Hepatocyte (in vitro differentiated cells): ENCODE results near the gene DDX54. TPM values are rescaled to one million over a fixed set of nuclear protein-coding genes. Genes with fewer than 3 reads are reported as not detected.

Experiments
- DNase-seq: peaks from one replicate; pipeline ENCODE4 v3.0.0-alpha.2; 2016; ENCODE audit warnings: low spot score
- H2AFZ ChIP-seq: fragments of 200-600 bp; sonication (generic); 2 replicates; pipeline ENCODE4 v1.6.0; 2016; ENCODE audit warnings: antibody characterized with exemption, mild to moderate bottlenecking
- H3K27ac ChIP-seq: fragments of 200-600 bp; sonication (generic); 2 replicates; pipeline ENCODE4 v1.5.1; 2016; ENCODE audit warnings: mild to moderate bottlenecking
- H3K27me3 ChIP-seq: fragments of 200-600 bp; sonication (generic); 2 replicates; pipeline ENCODE4 v1.6.1; 2016
- H3K36me3 ChIP-seq: fragments of 200-600 bp; sonication (generic); replicated peaks from 2 replicates; pipeline ENCODE4 v1.5.1; 2016; ENCODE audit warnings: low read depth; ENCODE audit not compliant: insufficient read depth
- H3K4me1 ChIP-seq: fragments of 200-600 bp; sonication (generic); 2 replicates; pipeline ENCODE4 v1.5.1; 2016; ENCODE audit warnings: mild to moderate bottlenecking, moderate library complexity; ENCODE audit not compliant: insufficient read depth
- H3K4me2 ChIP-seq: fragments of 200-600 bp; sonication (generic); 2 replicates; pipeline ENCODE4 v1.6.0; 2016
- H3K4me3 ChIP-seq: fragments of 200-600 bp; sonication (generic); 2 replicates; pipeline ENCODE4 v1.5.1; 2016; ENCODE audit warnings: mild to moderate bottlenecking
- H3K79me2 ChIP-seq: fragments of 200-600 bp; sonication (generic); 2 replicates; pipeline ENCODE4 v1.6.0; 2017; ENCODE audit warnings: mild to moderate bottlenecking
- H3K9me2 ChIP-seq: fragments of 200-600 bp; sonication (generic); replicated peaks from 2 replicates; pipeline ENCODE4 v1.6.0; 2017; ENCODE audit warnings: mild to moderate bottlenecking; ENCODE audit not compliant: insufficient read depth
- H3K9me3 ChIP-seq: fragments of 200-600 bp; sonication (generic); 2 replicates; pipeline ENCODE4 v1.5.1; 2016; ENCODE audit warnings: low read depth, mild to moderate bottlenecking
- H4K20me1 ChIP-seq: fragments of 200-600 bp; sonication (generic); 2 replicates; pipeline ENCODE4 v1.6.0; 2016; ENCODE audit warnings: mild to moderate bottlenecking; ENCODE audit not compliant: insufficient read depth, poor library complexity, severe bottlenecking
- CTCF ChIP-seq: fragments of 200-600 bp; sonication (generic); IDR thresholded peaks from 2 replicates; pipeline ENCODE4 v1.5.1; 2016; ENCODE audit warnings: antibody characterized with exemption, mild to moderate bottlenecking; ENCODE audit not compliant: poor library complexity
- EZH2 ChIP-seq: fragments of 200-600 bp; sonication (generic); IDR thresholded peaks from 2 replicates; pipeline ENCODE4 v1.6.1; 2016; ENCODE audit warnings: antibody characterized with exemption, mild to moderate bottlenecking, borderline replicate concordance
- EZH2phosphoT487 ChIP-seq: fragments of 200-600 bp; sonication (generic); IDR thresholded peaks from one replicate; pipeline ENCODE4 v1.6.1; 2018; ENCODE audit warnings: antibody characterized with exemption, mild to moderate bottlenecking, low read depth, moderate library complexity; ENCODE audit not compliant: unreplicated experiment, severe bottlenecking
- WGBS: methylation state at CpG from one replicate; pipeline ENCODE4 v1.1.6; 2016; ENCODE audit warnings: low lambda C conversion rate; ENCODE audit errors: missing lambda C conversion rate; 5-methylcytosine and 5-hydroxymethylcytosine counted together
- polyA plus RNA-seq: library from polyadenylated mRNA; unstranded; fragments of >200 nt; fragmentation: Nextera tagmentation; extraction: Ambion mirVana; gene quantifications from 2 replicates; pipeline ENCODE4 v1.2.1, GENCODE V29; 2016
- total RNA-seq: library from RNA; depleted of rRNA; stranded (reverse); fragments of >200 nt; gene quantifications from 2 replicates; pipeline ENCODE4 v1.2.3, GENCODE V29; 2014

The DDX54 gene
- total and polyA plus RNA-seq, 2 experiments from 2014 or later = 37.8 to 52.6 TPM

GRCh38 chr12:113140706-113141105, 44.6 kb downstream of the DDX54 start:
- no peaks in the 10 kb centered on the region for H3K9me3 ChIP-seq
- 86% methylated on average over 7 of the region's 7 CpGs for WGBS
- H3K27me3 ChIP-seq = peaks cover 13% of the 10 kb centered on the region
- no peaks in the 10 kb centered on the region for H3K4me1 ChIP-seq
- no peaks in the 10 kb centered on the region for H3K79me2 ChIP-seq
- H3K4me3 ChIP-seq = no peak overlapping the region
- no peak overlapping the region for H2AFZ ChIP-seq
- H3K27ac ChIP-seq = no peak overlapping the region
- H4K20me1 ChIP-seq = no peaks in the 10 kb centered on the region
- no peak for DNase-seq
- H3K9me2 ChIP-seq = no peaks in the 10 kb centered on the region
- H3K36me3 ChIP-seq = no peaks in the 10 kb centered on the region
- TF ChIP-seq CTCF = no peak
- TF ChIP-seq EZH2phosphoT487 = no peak
- no peak for TF ChIP-seq EZH2
- H3K4me2 ChIP-seq = no peak overlapping the region

- H3K36me3 ChIP-seq = no peaks in the 10 kb centered on the region
- H4K20me1 ChIP-seq = no peaks in the 10 kb centered on the region
- H3K4me3 ChIP-seq = no peak overlapping the region
- no peak for TF ChIP-seq EZH2
- no peak for TF ChIP-seq CTCF
- no peak for TF ChIP-seq EZH2phosphoT487
- WGBS = 68% methylated on average over 3 of the region's 3 CpGs
- no peaks in the 10 kb centered on the region for H3K79me2 ChIP-seq
- H2AFZ ChIP-seq = no peak overlapping the region
- no peak for DNase-seq
- H3K4me2 ChIP-seq = no peak overlapping the region
- H3K27ac ChIP-seq = no peak overlapping the region
- no peaks in the 10 kb centered on the region for H3K4me1 ChIP-seq
- H3K9me3 ChIP-seq = no peaks in the 10 kb centered on the region
- H3K27me3 ChIP-seq = peaks cover 25% of the 10 kb centered on the region
- no peaks in the 10 kb centered on the region for H3K9me2 ChIP-seq
These were observed 46.5 kb downstream of the DDX54 start for GRCh38 chr12:113138826-113139225.

DNA sequence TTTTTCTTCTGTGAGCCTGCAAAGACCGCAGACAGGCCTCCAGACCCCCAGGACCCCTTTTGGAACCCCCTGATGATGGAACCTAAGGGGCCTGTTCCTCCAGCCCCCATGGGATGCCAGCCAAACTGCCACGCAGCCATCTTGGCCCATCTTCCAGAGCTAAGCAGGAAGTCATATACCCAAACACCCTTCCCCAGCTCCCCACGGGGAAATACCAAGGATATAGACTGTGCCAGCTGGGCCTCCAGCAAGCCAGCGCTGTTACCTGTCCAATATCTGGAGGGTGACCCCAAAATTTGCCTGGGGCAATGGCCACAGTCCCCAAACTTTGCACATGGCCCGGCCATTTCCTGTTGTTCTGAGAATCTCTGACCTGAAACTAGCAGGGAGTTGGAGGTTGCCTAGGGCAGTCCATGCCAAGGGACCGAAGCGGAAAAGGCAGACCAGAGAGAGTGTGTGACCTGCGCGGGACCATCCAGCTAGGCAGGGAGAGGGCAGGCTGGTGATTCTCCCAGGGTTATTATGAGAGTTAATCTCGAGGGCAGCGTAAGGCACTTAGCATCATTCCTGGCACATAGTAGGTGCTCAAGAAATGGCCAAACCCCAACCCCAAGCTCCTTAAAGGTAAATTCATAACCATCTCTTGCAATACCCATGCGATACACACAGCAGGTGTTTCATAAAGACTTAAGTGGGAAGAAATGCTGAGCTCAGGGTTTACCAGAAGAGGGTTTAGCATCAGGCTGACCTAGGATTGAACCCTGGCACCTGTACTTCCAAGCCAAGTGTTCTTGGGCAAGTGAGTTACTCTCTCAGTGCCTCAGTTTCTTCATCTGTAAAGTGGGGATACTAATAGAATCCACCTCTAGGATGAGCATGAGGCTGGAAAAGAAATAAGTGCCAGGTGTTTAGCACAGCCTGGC, 47.2 kb downstream of the DDX54 start:
- no peak overlapping the region for H3K27ac ChIP-seq
- H4K20me1 ChIP-seq = no peaks in the 10 kb centered on the region
- no peaks in the 10 kb centered on the region for H3K79me2 ChIP-seq
- DNase-seq = no peak
- H3K9me3 ChIP-seq = no peaks in the 10 kb centered on the region
- TF ChIP-seq EZH2 = no peak
- no peak for TF ChIP-seq EZH2phosphoT487
- no peak for TF ChIP-seq CTCF
- no peaks in the 10 kb centered on the region for H3K9me2 ChIP-seq
- 92% methylated on average over 12 of the region's 12 CpGs for WGBS
- no peak overlapping the region for H3K4me3 ChIP-seq
- H3K36me3 ChIP-seq = no peaks in the 10 kb centered on the region
- H3K27me3 ChIP-seq = peaks cover 29% of the 10 kb centered on the region
- H3K4me2 ChIP-seq = no peak overlapping the region
- H2AFZ ChIP-seq = no peak overlapping the region
- no peaks in the 10 kb centered on the region for H3K4me1 ChIP-seq
